Breast epithelium (tissue), 3 donors: ENCODE measurements around the gene PTMS.

ENCODE experiments used
- CTCF ChIP-seq, 3 donors: fragments of 450-650 bp; IDR thresholded peaks; one replicate each; pipeline ENCODE4 v1.5.1; 2016 to 2017; ENCODE audit warnings: antibody characterized with exemption in 3 of 3, mild to moderate bottlenecking in 3 of 3, moderate library complexity in 3 of 3
- POLR2A ChIP-seq: fragments of 450-650 bp; IDR thresholded peaks from one replicate; pipeline ENCODE4 v1.6.1; 2016; ENCODE audit warnings: antibody characterized with exemption, mild to moderate bottlenecking, moderate library complexity
- POLR2AphosphoS5 ChIP-seq, 3 donors: sonication (generic); formaldehyde crosslinking; IDR thresholded peaks; one replicate each; pipeline ENCODE4 v1.6.1; 2017; ENCODE audit warnings: antibody characterized with exemption in 3 of 3

DNA sequence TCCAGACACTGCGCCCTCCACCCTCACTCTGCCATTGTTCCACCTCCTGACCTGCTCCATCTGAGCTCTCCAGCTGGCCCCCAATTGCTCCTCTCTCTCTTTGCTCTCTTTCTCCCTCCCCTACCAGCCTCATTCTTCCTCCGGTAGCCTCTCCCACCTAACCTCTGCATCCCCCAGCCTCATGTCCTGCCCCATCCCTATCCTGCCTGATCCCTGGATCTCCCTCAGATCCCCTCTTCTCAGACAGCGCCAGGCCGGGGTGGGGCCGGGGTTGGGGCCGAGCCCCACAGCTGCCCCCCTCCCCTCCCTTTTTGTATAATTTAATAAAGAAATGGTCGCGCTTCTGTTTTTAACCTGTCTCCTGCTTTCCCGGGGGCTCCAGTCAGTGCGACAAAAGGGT, 4.4 kb downstream of the PTMS start:
- TF ChIP-seq CTCF (IDR thresholded peaks at IDR 0.05) (no peak), POLR2A (no peak), POLR2AphosphoS5 (IDR thresholded peaks at IDR 0.05) (no peak)
